OCI-LY1 (cell line): Measurements from ENCODE around the gene FGF21.
A peak's percentile ranks its signal among the peaks of the same experiment; 100 is the strongest.

ENCODE experiments used
- H2AFZ ChIP-seq: fragments of 200-600 bp; sonication (generic), shearing (Covaris generic); 2 replicates; pipeline ENCODE4 v1.6.0; 2014; ENCODE audit warnings: antibody characterized with exemption, mild to moderate bottlenecking, low read length
- H3F3A ChIP-seq: fragments of 200-600 bp; sonication (generic), shearing (Covaris generic); 2 replicates; pipeline ENCODE4 v1.6.0; 2014; ENCODE audit warnings: mild to moderate bottlenecking, antibody characterized with exemption, low read length, moderate library complexity; ENCODE audit not compliant: insufficient read depth
- H3K27ac ChIP-seq: fragments of 200-600 bp; sonication (generic); 2 replicates; pipeline ENCODE4 v1.5.1; 2014; ENCODE audit warnings: low read length, mixed run types, mild to moderate bottlenecking, low read depth; ENCODE audit not compliant: poor library complexity, severe bottlenecking
- H3K27me3 ChIP-seq: fragments of 200-600 bp; sonication (generic); 2 replicates; pipeline ENCODE4 v1.6.0; 2014; ENCODE audit warnings: antibody characterized with exemption, mild to moderate bottlenecking, low read length, moderate library complexity; ENCODE audit not compliant: insufficient read depth
- H3K36me3 ChIP-seq: fragments of 200-600 bp; sonication (generic); 2 replicates; pipeline ENCODE4 v1.6.1; 2014; ENCODE audit warnings: mild to moderate bottlenecking, antibody characterized with exemption, low read length, moderate library complexity, mixed read lengths; ENCODE audit not compliant: insufficient read depth
- H3K4me1 ChIP-seq: fragments of 200-600 bp; sonication (generic); 2 replicates; pipeline ENCODE4 v1.5.1; 2014; ENCODE audit warnings: mild to moderate bottlenecking, low read length, moderate library complexity; ENCODE audit not compliant: insufficient read depth, severe bottlenecking
- H3K4me2 ChIP-seq: fragments of 200-600 bp; sonication (generic), shearing (Covaris generic); 2 replicates; pipeline ENCODE4 v1.6.1; 2014; ENCODE audit warnings: low read length
- H3K4me3 ChIP-seq: fragments of 200-600 bp; sonication (generic); 2 replicates; pipeline ENCODE4 v1.5.1; 2014; ENCODE audit warnings: low read length, low read depth, mild to moderate bottlenecking, mixed read lengths; ENCODE audit not compliant: poor library complexity, severe bottlenecking
- H3K79me2 ChIP-seq: fragments of 200-600 bp; shearing (Covaris generic); 2 replicates; pipeline ENCODE4 v1.6.1; 2016; ENCODE audit warnings: mixed run types, low read length, mixed read lengths; ENCODE audit not compliant: insufficient read depth
- H3K9ac ChIP-seq: fragments of 200-600 bp; sonication (generic), shearing (Covaris generic); 2 replicates; pipeline ENCODE4 v1.6.1; 2014; ENCODE audit warnings: mild to moderate bottlenecking, low read length, mixed read lengths
- H3K9me2 ChIP-seq: fragments of 200-600 bp; sonication (generic), shearing (Covaris generic); 2 replicates; pipeline ENCODE4 v1.6.1; 2014; ENCODE audit warnings: low read depth, mild to moderate bottlenecking, low read length, mixed read lengths
- H3K9me3 ChIP-seq: fragments of 200-600 bp; shearing (Covaris generic); 2 replicates; pipeline ENCODE4 v1.6.1; 2014; ENCODE audit warnings: low read length, mixed read lengths
- H4K20me1 ChIP-seq: fragments of 200-600 bp; sonication (generic), shearing (Covaris generic); 2 replicates; pipeline ENCODE4 v1.6.0; 2016; ENCODE audit warnings: mild to moderate bottlenecking, low read length; ENCODE audit not compliant: insufficient read depth
- EZH2 ChIP-seq: fragments of 200-600 bp; sonication (generic), shearing (Covaris generic); IDR thresholded peaks from 2 replicates; pipeline ENCODE4 v1.8.0; 2017; ENCODE audit warnings: borderline replicate concordance, mixed run types, mild to moderate bottlenecking, antibody characterized with exemption, low read length, moderate library complexity, mixed read lengths
- TF ChIP-seq, protein P1 (sequence below): fragments of 200-600 bp; sonication (generic), shearing (Covaris generic); IDR thresholded peaks from 2 replicates; pipeline ENCODE4 v1.5.1; 2017; ENCODE audit warnings: mild to moderate bottlenecking, antibody characterized with exemption, low read length, moderate library complexity, mixed read lengths

FGF21 gene

DNA sequence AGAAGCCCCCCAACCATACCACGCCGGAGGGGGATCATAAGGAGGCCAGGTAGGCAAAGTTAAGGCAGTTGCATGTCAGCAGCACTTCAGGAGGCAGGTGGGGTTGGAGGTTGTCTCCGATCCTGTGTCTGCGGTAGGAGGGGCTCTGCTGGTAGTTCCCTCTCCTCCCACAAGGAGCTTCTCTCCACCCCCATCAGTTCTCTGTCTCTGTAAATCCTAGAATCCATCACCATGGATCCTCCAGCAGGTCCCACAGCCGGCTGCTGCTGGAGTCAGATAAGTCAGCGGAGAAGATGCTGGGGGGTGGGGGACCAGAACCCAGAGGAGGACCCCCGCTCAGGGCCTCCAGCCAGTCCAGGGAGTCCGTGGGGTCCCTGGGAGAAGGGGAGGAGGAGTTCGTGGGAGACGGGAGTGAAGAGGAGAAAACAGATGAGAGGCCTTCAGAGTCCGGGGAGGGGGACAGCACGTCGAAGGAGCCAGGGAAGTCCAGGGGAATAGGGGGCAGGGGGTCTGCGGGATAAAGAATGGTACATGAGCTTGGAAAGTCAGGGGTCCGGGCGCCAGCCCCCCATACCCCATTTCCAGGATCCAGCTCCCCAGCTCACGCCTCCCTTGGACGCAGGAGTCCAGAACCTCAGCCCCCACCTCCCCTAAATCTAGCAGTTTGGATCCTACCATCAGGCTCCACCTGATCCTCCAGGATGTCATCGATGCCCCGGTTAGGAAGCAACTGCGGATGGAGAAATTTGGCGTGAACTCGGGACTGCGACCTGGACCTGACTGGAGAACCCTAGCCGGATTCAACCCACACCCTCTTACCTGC, 42.1 kb upstream of the FGF21 start:
- H3K9ac ChIP-seq = peak overlapping the region; percentile 60

GRCh38 chr19:48713864-48714755, 41.2 kb upstream of the FGF21 start:
- H3K9me2 ChIP-seq = no peaks in the 10 kb centered on the region
- H3K9ac ChIP-seq = peak overlapping the region; percentile 69
- H3K4me1 ChIP-seq = peaks cover 28% of the 10 kb centered on the region
- no peaks in the 10 kb centered on the region for H3K79me2 ChIP-seq
- peaks cover 5% of the 10 kb centered on the region; the same call in 1 of the 2 replicates for H3K27me3 ChIP-seq
- TF ChIP-seq, protein P1, sequence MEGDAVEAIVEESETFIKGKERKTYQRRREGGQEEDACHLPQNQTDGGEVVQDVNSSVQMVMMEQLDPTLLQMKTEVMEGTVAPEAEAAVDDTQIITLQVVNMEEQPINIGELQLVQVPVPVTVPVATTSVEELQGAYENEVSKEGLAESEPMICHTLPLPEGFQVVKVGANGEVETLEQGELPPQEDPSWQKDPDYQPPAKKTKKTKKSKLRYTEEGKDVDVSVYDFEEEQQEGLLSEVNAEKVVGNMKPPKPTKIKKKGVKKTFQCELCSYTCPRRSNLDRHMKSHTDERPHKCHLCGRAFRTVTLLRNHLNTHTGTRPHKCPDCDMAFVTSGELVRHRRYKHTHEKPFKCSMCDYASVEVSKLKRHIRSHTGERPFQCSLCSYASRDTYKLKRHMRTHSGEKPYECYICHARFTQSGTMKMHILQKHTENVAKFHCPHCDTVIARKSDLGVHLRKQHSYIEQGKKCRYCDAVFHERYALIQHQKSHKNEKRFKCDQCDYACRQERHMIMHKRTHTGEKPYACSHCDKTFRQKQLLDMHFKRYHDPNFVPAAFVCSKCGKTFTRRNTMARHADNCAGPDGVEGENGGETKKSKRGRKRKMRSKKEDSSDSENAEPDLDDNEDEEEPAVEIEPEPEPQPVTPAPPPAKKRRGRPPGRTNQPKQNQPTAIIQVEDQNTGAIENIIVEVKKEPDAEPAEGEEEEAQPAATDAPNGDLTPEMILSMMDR = no peak
- TF ChIP-seq EZH2 = no peak
- H3K4me3 ChIP-seq = peak overlapping the region; percentile 66
- H4K20me1 ChIP-seq = no peaks in the 10 kb centered on the region
- no peaks in the 10 kb centered on the region; the same call in 1 of the 2 replicates for H3K36me3 ChIP-seq
- H3K27ac ChIP-seq = no peak overlapping the region
- H3K9me3 ChIP-seq = no peaks in the 10 kb centered on the region
- peak overlapping the region; percentile 45; the same call in 1 of the 2 replicates for H2AFZ ChIP-seq
- H3K4me2 ChIP-seq = peak overlapping the region; percentile 81
- H3F3A ChIP-seq = no peaks in the 10 kb centered on the region

More for the DNA sequence above, 42.1 kb upstream of the FGF21 start:
- peak overlapping the region; percentile 74 for H3K4me2 ChIP-seq
- H3K9me3 ChIP-seq = no peaks in the 10 kb centered on the region
- H3K36me3 ChIP-seq = no peaks in the 10 kb centered on the region; the same call in 1 of the 2 replicates
- peak overlapping the region; percentile 65 for H3K4me3 ChIP-seq
- no peak for TF ChIP-seq EZH2
- TF ChIP-seq, protein P1 = no peak
- H3K27me3 ChIP-seq = peaks cover 5% of the 10 kb centered on the region; the same call in 1 of the 2 replicates
- H3K9me2 ChIP-seq = no peaks in the 10 kb centered on the region
- no peaks in the 10 kb centered on the region for H4K20me1 ChIP-seq
- no peak overlapping the region for H3K27ac ChIP-seq
- peaks cover 28% of the 10 kb centered on the region for H3K4me1 ChIP-seq
- no peaks in the 10 kb centered on the region for H3F3A ChIP-seq
- H3K79me2 ChIP-seq = no peaks in the 10 kb centered on the region
- peak overlapping the region; percentile 45; the same call in 1 of the 2 replicates for H2AFZ ChIP-seq

DNA sequence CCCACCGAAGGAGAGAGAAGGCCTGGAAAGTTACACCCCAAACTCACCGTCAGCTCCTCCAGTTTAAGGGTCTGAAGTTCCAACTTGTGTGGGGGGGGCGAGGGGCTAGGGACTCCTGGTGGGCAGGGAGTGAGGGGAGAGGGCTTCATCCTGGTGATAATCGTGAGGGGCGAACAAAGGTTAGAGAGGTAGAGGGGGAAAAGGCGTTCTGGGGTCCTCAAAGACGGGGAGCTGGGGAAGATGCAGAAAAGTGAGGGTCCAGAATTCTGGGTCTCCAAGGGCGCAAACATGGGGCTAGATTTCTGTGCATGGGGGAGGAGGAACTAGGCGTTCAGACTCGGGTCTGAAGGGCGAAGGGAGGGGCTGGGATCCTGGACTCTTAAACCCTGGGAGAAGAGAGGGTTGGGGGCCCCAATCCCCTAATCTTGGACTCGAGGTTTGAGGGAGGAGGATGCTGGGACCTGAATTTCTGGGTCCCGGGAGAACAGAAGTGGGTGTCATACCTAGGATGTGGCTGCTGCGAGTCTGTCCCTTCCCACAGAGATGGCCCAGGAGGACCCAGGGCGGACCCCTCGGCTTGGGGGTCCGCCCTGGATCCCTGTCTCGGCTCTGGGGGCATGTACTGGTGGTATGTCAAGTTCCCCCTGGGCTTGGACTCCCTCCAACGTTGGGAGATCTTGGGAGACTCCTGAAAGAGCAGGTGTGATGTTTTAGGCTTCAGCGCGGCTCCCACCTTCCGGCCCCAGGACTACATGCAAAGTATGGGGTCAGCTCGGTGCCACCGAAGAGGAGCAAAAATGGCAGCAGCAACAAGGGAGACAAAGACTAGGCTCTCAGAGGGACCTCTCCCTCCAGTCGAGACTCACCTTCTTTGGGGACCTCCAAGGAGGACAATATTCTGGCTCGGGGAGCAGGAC, 40.3 kb upstream of the FGF21 start:
- H3K9me3 ChIP-seq = no peaks in the 10 kb centered on the region
- peaks cover 5% of the 10 kb centered on the region; the same call in 1 of the 2 replicates for H3K27me3 ChIP-seq
- H4K20me1 ChIP-seq = no peaks in the 10 kb centered on the region
- peaks cover 32% of the 10 kb centered on the region for H3K4me1 ChIP-seq
- H3K36me3 ChIP-seq = no peaks in the 10 kb centered on the region; the same call in 1 of the 2 replicates
- no peaks in the 10 kb centered on the region for H3F3A ChIP-seq
- H3K4me2 ChIP-seq = peak overlapping the region; percentile 81
- no peak for TF ChIP-seq EZH2
- TF ChIP-seq, protein P1 = no peak
- no peak overlapping the region for H2AFZ ChIP-seq
- H3K79me2 ChIP-seq = no peaks in the 10 kb centered on the region
- no peak overlapping the region for H3K27ac ChIP-seq
- H3K4me3 ChIP-seq = peak overlapping the region; percentile 66
- H3K9me2 ChIP-seq = no peaks in the 10 kb centered on the region
- H3K9ac ChIP-seq = peak overlapping the region; percentile 69
